ENCODE data around the gene TNFSF10.
"Not testable (repeated sequence)": the region's sequence is repeated elsewhere in the genome, so short reads cannot be mapped to it uniquely, and the experiment has no call there.

TNFSF10 gene

DNA sequence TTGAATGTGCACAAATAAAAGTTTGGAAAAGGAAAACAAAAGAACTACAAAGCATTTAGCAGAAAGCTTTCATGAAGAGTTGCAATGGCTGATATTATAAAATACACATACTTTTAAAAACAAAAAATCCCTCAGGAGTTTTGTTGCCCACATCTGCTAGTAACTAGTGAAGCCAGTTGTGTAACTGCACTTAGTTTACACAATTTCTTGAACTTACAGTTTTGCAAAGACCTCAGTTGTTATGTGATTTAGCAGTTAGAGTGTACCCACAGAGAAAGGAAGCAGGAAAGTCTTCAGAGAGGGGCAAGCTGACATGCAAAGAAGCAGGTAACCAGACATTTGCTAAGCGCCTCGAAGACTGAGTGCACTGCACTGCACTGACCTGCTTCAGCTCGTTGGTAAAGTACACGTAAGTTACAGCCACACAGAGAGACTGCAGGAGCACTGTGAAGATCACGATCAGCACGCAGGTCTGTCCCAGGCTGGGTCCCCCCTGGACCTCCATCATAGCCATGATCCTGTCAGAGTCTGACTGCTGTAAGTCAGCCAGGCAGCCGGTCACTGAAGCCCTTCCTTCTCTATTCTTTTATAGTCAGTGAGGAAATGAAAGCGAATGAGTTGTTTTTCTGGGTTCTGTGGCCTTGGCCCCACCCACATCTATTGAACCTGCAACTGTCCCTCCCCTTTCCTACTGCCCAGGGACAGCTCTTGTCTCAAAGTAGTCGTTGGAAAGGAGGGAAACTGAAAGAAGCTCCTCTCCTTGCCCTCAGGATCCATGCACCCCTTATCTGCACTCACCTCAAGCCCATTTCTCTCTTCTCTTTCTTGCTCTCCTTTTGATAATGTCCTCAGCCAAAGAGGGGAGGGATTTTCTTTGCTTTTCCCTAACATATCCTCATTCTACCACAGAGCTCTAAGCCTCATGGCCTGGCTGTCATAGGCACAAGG, at the start of gene TNFSF10:
Gene TNFSF10 (minus strand): TSS at position 560 of the 948 bp plus-strand sequence. CDS start 46 bp downstream, at position 514.
- peak; percentile 9 for DNase-seq (ENCODE audit: low read depth, low spot score)

- DNase-seq (ENCODE audit: low read depth, low spot score): no peak
These were observed 46.1 kb upstream of the TNFSF10 start for GRCh38 chr3:172569128-172570008.

- no peak for DNase-seq (ENCODE audit: low read depth, low spot score)
These were observed 45.5 kb upstream of the TNFSF10 start for GRCh38 chr3:172568701-172569100.

DNA sequence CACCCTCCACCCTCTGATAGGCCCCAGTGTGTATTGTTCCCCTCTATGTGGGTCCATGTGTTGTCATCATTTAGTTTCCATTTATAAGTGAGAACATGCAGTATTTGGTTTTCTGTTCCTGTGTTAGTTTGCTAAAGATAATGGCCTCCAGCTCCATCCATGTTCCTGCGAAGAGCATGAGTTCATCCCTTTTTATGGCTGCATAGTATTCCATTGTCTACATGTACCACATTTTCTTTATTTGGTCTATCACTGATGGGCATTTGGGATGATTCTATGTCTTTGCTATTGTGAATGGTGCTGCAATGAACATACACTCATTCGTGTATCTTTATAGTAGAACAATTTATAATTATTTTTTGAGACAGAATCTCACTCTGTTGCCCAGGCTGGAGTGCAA, 43.6 kb upstream of the TNFSF10 start:
- not testable (repeated sequence) for DNase-seq (ENCODE audit: low read depth, low spot score)

GRCh38 chr3:172564499-172564898, 41.3 kb upstream of the TNFSF10 start:
- no peak for DNase-seq (ENCODE audit: low read depth, low spot score)

GRCh38 chr3:172562871-172563865, 39.9 kb upstream of the TNFSF10 start:
- DNase-seq (ENCODE audit: low read depth, low spot score): no peak

- no peak for DNase-seq (ENCODE audit: low read depth, low spot score)
These were observed 38.8 kb upstream of the TNFSF10 start for GRCh38 chr3:172561897-172562640.

GRCh38 chr3:172560586-172560985, 37.4 kb upstream of the TNFSF10 start:
- DNase-seq (ENCODE audit: low read depth, low spot score): no peak

GRCh38 chr3:172560026-172560425, 36.8 kb upstream of the TNFSF10 start:
- no peak for DNase-seq (ENCODE audit: low read depth, low spot score)

- no peak for DNase-seq (ENCODE audit: low read depth, low spot score)
These were observed 35.8 kb upstream of the TNFSF10 start for GRCh38 chr3:172559020-172559419.

DNA sequence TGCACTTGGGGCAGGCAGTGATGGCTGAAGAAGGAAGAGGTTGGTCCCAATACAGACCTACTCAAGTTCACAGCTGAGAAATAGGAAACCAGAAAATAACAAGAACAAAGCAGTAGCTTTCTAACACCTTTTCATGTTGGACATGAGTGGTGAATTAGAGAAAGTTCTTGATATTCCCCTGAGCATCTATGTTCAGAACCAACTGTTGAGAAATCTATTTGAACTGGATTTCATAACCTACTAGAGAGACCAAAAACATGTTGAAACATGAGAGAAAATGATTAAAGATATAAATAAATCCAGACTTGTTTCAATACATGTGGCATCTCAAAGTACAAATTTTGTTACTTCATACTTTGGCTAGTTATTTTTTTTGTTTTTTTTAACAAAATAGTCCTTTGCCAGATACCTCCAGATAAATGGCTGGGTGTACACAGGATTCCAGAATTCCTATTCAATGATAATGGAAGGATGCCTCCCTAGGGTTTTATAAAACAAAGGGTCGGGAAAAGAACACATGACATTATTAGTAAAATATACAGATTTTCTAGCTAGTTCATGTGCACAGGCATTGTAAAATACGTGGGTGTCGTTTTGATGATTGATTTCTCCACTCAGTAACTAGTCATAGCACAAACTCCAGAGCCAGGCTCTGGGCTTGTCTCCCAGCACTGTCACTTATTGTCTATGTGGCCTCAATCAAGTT, 34.4 kb upstream of the TNFSF10 start:
- no peak for DNase-seq (ENCODE audit: low read depth, low spot score)

- no peak for DNase-seq (ENCODE audit: low read depth, low spot score)
These were observed 30.5 kb upstream of the TNFSF10 start for GRCh38 chr3:172553526-172554252.

GRCh38 chr3:172552607-172553006, 29.4 kb upstream of the TNFSF10 start:
- no peak for DNase-seq (ENCODE audit: low read depth, low spot score)

GRCh38 chr3:172551874-172552273, 28.6 kb upstream of the TNFSF10 start:
- DNase-seq (ENCODE audit: low read depth, low spot score): no peak

DNA sequence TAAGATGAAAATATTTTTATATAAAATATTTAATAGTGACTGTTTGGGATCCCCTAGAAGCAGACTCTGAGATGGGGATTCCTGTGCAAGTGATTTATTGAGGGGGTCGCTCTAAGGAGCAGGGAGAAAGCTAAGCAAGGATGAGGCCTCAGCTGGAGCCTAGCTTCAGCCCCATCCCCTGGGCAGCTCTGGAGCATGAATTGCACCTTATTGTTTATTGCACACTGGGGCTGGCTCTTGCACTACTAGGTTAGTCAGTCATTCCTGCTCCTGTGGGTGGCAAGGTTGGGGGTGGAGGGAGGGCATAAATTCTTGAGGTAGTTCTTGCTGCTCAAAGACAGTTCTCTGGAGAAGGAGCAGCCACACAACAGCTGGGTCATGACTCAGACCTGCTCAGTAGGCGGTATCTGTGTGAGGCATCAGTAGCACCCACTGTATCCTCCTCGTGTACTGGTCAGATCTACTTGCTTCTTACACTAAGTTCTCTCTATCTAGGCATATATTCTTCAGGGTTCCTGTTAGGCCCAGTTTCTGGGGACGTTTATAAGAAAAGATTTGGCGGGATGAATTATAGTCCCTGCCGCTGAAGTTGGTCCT, 27.2 kb upstream of the TNFSF10 start:
- DNase-seq (ENCODE audit: low read depth, low spot score): peak; percentile 35

GRCh38 chr3:172549144-172549543, 25.9 kb upstream of the TNFSF10 start:
- DNase-seq (ENCODE audit: low read depth, low spot score): no peak

DNA sequence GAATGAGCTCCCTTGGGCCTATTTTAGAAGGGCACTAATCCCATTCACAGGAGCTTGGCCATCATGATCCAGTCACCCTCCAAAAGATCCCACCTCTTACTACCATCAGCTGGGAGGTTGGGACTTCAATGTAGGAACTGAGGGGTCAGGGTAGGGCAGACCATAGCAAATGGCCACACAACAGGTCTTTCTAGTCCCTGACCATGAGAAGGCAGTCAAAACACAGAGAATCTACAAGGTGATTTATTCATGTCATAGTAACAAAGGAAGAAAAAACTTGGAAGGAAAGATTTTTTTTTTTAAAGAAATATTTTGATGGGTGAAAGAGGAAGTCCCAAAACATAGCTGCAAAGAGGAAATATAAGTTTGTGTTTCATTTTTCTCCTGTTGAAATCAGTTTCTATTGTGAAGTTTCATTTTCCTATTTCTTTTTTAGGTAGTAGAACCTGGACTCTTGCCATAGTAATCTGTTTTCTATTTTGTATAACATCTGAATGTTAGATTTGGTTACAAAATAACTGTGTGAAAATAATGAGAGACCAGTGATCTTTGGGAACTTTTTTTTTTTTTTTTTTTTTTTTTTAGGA, 23.5 kb upstream of the TNFSF10 start:
- DNase-seq (ENCODE audit: low read depth, low spot score): no peak

- no peak for DNase-seq (ENCODE audit: low read depth, low spot score)
These were observed 22.9 kb upstream of the TNFSF10 start for GRCh38 chr3:172546105-172546504.
